HUES6 (cell line): ENCODE results near the gene TYROBP.
A peak's percentile ranks its signal among the peaks of the same experiment; 100 is the strongest.
"Not testable (repeated sequence)": the region's sequence is repeated elsewhere in the genome, so short reads cannot be mapped to it uniquely, and the experiment has no call there.

ENCODE experiments used
- H3K27ac ChIP-seq: 2 replicates; pipeline ENCODE4 v1.7.0; 2013; ENCODE audit warnings: low read depth, mild to moderate bottlenecking, low read length, inconsistent platforms
- H3K27me3 ChIP-seq: 2 replicates; pipeline ENCODE4 v1.6.1; 2013; ENCODE audit warnings: low read length; ENCODE audit not compliant: control insufficient read depth, insufficient read depth
- H3K36me3 ChIP-seq: 2 replicates; pipeline ENCODE4 v1.6.1; 2013; ENCODE audit warnings: low read length; ENCODE audit not compliant: control insufficient read depth, insufficient read depth
- H3K4me1 ChIP-seq: 2 replicates; pipeline ENCODE4 v1.6.1; 2013; ENCODE audit warnings: low read length; ENCODE audit not compliant: control insufficient read depth, insufficient read depth
- H3K4me3 ChIP-seq: 2 replicates; pipeline ENCODE4 v1.5.1; 2013; ENCODE audit warnings: low read depth, low read length
- H3K9ac ChIP-seq: one replicate; pipeline ENCODE4 v1.6.1; 2013; ENCODE audit warnings: mild to moderate bottlenecking, low read length
- H3K9me3 ChIP-seq: 2 replicates; pipeline ENCODE4 v1.6.1; 2013; ENCODE audit warnings: low read depth, low read length; ENCODE audit not compliant: control insufficient read depth, insufficient read depth

Gene TYROBP

DNA sequence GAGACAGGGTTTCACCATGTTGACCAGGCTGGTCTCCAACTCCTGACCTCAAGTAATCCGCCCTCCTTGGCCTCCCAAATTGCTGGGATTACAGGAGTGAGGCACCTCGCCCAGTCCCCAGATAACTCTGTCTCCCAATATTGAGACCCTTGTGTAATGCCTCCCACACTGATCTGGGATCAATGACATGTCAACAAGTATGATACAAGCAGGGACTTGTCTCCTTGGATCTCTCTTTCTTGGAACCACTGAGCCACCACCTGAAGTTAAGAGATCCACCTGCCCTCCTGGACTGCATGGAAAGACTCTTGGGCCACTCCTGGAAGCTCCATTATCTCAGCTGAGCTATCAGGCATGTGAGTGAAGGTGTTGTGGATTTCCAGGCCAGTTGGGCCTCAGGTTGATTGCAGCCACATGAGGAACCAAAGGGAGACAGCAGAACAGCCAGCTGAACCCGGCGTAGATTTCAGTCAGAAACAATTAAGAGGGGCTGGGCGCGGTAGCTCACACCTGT is 22.8 kb downstream of the TYROBP start:
- Histone ChIP-seq H3K4me1 (no peaks in the 10 kb centered on the region), H3K27me3 (no peaks in the 10 kb centered on the region), H3K36me3 (peaks cover 30% of the 10 kb centered on the region), H3K9me3 (no peaks in the 10 kb centered on the region), H3K9ac (no peak overlapping the region), H3K27ac (no peak overlapping the region), H3K4me3 (no peak overlapping the region)

DNA sequence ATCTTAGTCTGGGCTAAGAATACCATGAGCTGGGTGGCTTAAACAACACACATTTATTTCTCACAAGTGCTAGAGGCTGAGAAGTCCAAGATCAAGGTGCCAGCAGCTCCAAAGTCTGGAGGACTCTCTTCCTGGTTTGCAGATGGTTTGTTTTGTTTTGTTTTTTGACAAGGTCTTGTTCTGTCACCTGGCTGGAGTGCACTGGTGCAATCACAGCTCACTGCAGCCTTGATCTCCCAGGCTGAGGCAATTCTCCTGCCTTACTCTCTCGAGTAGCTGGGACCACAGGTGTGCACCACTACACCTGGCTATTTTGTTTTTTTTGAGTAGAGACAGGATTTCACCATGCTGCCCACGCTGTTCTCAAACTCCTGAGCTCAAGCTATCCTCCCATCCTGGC is 24.2 kb downstream of the TYROBP start:
- Histone ChIP-seq H3K9me3 (no peaks in the 10 kb centered on the region), H3K27me3 (peaks cover 7% of the 10 kb centered on the region), H3K4me1 (peaks cover 8% of the 10 kb centered on the region), H3K27ac (no peak overlapping the region), H3K36me3 (peaks cover 16% of the 10 kb centered on the region), H3K9ac (no peak overlapping the region), H3K4me3 (no peak overlapping the region)

DNA sequence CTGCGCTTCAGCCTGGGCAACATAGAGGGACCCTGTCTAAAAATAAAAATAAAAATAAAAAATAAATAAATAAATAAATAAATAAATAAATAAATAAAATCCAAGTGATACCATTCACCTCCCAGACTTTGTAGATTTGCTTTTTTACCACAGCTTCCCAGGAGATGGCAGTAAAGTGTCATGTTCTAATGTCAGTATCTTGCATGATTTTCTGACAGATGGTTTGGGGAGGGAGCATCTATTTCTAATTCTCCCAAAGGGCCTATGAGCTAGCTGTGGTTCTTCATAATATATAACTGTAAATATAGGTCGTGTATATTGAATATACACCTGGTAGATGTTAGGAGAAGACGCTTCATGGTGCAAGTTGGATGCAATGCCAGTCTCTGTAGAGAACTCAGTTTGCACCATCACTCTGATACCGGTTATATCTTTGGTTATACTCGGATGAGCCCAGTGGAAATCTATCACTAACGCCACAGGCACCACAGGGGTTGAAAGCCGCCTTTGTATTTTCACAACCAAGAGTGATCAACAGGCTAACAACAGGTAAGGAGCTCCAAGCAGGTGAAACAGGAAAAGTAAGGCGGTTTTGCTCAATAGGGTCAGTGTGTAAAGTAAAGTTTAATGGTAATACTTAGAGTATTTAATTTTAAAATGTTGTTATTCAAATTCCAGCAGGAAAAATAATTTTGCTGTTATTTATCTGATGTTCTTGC is 25.8 kb downstream of the TYROBP start:
- no peaks in the 10 kb centered on the region for H3K9me3 ChIP-seq
- no peak overlapping the region for H3K27ac ChIP-seq
- no peak overlapping the region for H3K9ac ChIP-seq
- no peak overlapping the region for H3K4me3 ChIP-seq
- peaks cover 8% of the 10 kb centered on the region for H3K4me1 ChIP-seq
- peaks cover 23% of the 10 kb centered on the region for H3K27me3 ChIP-seq
- 0 out of 2 replicates have a peak, but pooled peaks cover 5% of the 10 kb centered on the region for H3K36me3 ChIP-seq

DNA sequence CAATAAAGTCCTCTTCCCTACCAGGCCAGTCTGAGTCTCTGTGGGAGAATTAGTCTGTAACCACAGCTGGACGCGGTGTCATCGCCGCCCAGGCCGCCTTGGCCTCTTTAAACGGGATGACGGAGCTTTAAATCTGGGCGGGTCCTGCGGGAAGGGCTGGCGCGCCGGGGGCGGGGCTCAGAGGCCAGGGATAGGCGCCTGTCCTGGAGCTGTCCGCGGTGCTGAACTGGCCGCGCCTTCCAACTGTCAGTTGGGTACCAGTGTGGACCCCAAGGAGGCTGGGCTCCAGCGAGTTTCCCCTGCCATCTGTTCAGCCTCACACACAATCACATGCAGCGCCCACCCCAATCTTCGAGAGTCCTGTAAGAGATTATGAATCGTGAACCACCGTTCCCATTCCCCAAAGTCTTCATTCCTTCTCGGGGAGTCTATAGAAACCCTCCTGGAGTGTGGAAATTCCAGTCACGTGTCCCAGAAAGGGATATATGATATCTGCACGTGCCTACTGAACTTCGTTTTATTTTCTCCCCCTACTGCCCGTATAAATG is 28.3 kb downstream of the TYROBP start:
- H3K4me3 ChIP-seq = 0 out of 2 replicates have a peak overlapping the region, but pooled peaks have one; percentile 8
- H3K9me3 ChIP-seq = no peaks in the 10 kb centered on the region
- H3K27ac ChIP-seq = no peak overlapping the region
- peaks cover 23% of the 10 kb centered on the region for H3K27me3 ChIP-seq
- H3K9ac ChIP-seq = no peak overlapping the region
- H3K36me3 ChIP-seq = 0 out of 2 replicates have a peak, but pooled peaks cover 3% of the 10 kb centered on the region
- peaks cover 8% of the 10 kb centered on the region for H3K4me1 ChIP-seq

DNA sequence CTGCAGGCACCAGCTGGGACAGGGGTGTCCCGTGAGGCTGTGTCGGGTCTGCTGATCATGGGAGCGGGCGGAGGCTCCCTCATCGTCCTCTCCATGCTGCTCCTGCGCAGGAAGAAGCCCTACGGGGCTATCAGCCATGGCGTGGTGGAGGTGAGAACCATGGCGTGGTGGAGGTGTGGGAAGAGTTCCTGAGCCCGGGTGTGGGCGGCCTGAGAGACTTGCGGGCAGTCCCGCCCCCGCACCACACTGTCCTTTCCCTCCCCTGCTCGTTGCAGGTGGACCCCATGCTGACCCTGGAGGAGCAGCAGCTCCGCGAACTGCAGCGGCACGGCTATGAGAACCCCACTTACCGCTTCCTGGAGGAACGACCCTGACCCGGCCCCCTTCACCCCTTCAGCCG is 29.0 kb downstream of the TYROBP start:
- H3K27me3 ChIP-seq = peaks cover 23% of the 10 kb centered on the region
- peaks cover 8% of the 10 kb centered on the region for H3K4me1 ChIP-seq
- no peaks in the 10 kb centered on the region for H3K9me3 ChIP-seq
- H3K9ac ChIP-seq = no peak overlapping the region
- no peak overlapping the region for H3K27ac ChIP-seq
- 0 out of 2 replicates have a peak, but pooled peaks cover 3% of the 10 kb centered on the region for H3K36me3 ChIP-seq
- 0 out of 2 replicates have a peak overlapping the region, but pooled peaks have one; percentile 8 for H3K4me3 ChIP-seq

DNA sequence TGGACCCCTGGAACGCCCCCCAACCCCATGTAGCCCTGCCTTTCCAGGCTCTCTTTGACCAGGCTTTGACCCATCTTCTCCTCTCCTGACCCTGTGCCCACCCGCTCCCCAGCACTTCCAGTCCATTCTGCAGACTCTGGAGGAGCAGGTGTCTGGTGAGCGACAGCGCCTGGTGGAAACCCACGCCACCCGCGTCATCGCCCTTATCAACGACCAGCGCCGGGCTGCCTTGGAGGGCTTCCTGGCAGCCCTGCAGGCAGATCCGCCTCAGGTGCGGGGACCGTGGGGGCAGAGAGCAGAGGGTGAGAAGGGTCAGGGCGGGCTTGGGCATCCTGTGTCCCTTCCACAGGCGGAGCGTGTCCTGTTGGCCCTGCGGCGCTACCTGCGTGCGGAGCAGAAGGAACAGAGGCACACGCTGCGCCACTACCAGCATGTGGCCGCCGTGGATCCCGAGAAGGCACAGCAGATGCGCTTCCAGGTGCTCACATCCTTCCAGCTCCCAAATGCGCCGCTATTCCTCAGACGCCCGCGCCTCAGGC is 33.6 kb downstream of the TYROBP start:
- H3K9ac ChIP-seq = no peak overlapping the region
- H3K27ac ChIP-seq = no peak overlapping the region
- H3K4me3 ChIP-seq = no peak overlapping the region
- 0 out of 2 replicates have a peak, but pooled peaks cover 3% of the 10 kb centered on the region for H3K36me3 ChIP-seq
- peaks cover 15% of the 10 kb centered on the region for H3K4me1 ChIP-seq
- no peaks in the 10 kb centered on the region for H3K9me3 ChIP-seq
- H3K27me3 ChIP-seq = peaks cover 21% of the 10 kb centered on the region

DNA sequence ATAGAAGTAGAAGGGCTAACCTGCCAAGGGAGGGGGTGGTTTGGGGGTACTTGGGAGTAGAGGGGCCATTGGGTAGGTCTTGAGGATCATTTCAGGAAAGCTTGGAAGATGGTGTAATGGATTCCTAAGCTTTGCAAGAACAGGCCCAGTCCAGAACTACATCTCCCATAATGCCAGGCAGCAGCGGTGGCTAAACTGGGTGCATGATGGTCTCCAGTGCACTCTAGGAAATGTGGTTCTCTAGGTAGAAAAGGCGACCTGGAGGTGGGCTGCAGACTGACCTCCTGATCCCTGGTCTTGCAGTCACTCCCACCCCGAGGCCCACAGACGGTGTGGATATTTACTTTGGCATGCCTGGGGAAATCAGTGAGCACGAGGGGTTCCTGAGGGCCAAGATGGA is 35.9 kb downstream of the TYROBP start:
- no peak overlapping the region for H3K27ac ChIP-seq
- H3K4me3 ChIP-seq = no peak overlapping the region
- no peaks in the 10 kb centered on the region for H3K9me3 ChIP-seq
- no peak overlapping the region for H3K9ac ChIP-seq
- 0 out of 2 replicates have a peak, but pooled peaks cover 3% of the 10 kb centered on the region for H3K36me3 ChIP-seq
- H3K27me3 ChIP-seq = peaks cover 17% of the 10 kb centered on the region
- H3K4me1 ChIP-seq = peaks cover 16% of the 10 kb centered on the region; the same call in 1 of the 2 replicates

DNA sequence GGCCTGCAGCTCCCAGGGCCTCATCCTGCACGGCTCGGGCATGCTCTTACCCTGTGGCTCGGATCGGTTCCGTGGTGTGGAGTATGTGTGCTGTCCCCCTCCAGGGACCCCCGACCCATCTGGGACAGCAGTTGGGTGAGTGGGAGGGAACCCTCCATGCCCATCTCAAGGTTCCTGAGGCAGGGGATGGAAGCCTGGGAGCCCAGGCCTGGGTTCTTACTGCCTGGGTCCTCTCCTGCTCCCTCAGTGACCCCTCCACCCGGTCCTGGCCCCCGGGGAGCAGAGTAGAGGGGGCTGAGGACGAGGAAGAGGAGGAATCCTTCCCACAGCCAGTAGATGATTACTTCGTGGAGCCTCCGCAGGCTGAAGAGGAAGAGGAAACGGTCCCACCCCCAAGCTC is 36.5 kb downstream of the TYROBP start:
- Histone ChIP-seq H3K9me3 (no peaks in the 10 kb centered on the region), H3K27me3 (peaks cover 23% of the 10 kb centered on the region), H3K36me3 (0 out of 2 replicates have a peak, but pooled peaks cover 3% of the 10 kb centered on the region), H3K9ac (no peak overlapping the region), H3K4me1 (peaks cover 16% of the 10 kb centered on the region; the same call in 1 of the 2 replicates), H3K27ac (no peak overlapping the region), H3K4me3 (no peak overlapping the region)

DNA sequence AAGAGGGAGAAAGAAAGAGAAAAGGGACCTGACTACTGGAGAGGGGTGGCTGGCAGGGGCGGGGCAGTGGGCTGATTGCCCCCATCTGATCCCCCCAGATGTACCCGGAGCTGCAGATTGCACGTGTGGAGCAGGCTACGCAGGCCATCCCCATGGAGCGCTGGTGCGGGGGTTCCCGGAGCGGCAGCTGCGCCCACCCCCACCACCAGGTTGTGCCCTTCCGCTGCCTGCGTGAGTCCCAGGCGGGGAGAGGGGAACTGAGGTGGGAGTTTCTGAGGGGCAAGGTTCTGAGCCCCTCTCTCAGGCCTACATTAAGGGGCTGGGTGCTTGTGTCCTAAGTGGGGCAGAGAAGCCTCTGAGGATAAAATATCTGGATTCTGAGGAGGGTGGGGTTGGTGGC is 37.3 kb downstream of the TYROBP start:
- Histone ChIP-seq H3K36me3 (no peaks in the 10 kb centered on the region), H3K27ac (no peak overlapping the region), H3K9ac (no peak overlapping the region), H3K4me1 (peaks cover 16% of the 10 kb centered on the region; the same call in 1 of the 2 replicates), H3K27me3 (peaks cover 31% of the 10 kb centered on the region), H3K9me3 (no peaks in the 10 kb centered on the region), H3K4me3 (peak overlapping the region; percentile 77; the same call in 1 of the 2 replicates)

DNA sequence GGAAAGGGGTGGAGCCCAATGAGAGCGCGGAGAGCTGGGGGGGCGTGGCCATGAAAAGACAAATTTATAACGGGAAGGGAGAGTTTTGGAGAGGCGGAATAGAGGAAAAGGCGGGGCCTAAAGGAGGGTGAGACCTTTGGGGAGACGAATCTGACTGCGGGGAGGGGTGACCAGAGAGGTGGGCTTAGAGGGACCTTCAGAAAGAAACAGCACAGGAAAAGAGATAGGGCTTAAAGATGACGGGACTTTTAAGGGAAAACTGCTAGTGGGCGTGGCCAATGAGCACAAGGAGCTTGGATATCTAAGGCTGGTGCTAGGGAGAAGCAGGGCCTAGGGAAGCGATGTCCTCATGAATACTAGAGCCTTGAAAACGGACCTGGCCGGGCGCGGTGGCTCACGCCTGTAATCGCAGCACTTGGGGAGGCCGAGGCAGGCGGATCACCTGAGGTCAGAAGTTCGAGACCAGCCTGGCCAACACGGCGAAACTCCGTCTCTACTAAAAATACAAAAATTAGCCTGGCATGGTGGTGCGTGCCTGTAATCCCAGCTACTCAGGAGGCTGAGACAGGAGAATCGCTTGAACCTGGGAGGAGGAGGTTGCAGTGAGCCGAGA is 37.9 kb downstream of the TYROBP start:
- H3K27me3 ChIP-seq = peaks cover 37% of the 10 kb centered on the region
- H3K36me3 ChIP-seq, H3K9me3 ChIP-seq, H3K27ac ChIP-seq, H3K9ac ChIP-seq: not testable (repeated sequence)
- H3K4me1 ChIP-seq = peaks cover 16% of the 10 kb centered on the region; the same call in 1 of the 2 replicates
- peak overlapping the region; percentile 77 for H3K4me3 ChIP-seq
